NCI-H2227 (cell line): ENCODE data around the gene USP53.
"Not testable (repeated sequence)": the region's sequence is repeated elsewhere in the genome, so short reads cannot be mapped to it uniquely, and the experiment has no call there.

Source experiments
- DNase-seq: peaks from one replicate; lab custom pipeline; 2025; ENCODE audit not compliant: unreplicated experiment; lab: John Stamatoyannopoulos, UW

Gene USP53

GRCh38 chr4:119268466-119268865, 56.0 kb downstream of the USP53 start:
- DNase-seq = no peak

GRCh38 chr4:119271361-119272085, 59.0 kb downstream of the USP53 start:
- DNase-seq = no peak

- DNase-seq = not testable (repeated sequence)
Measured at GRCh38 chr4:119279541-119279940, 67.0 kb downstream of the USP53 start.

GRCh38 chr4:119279945-119280344, 67.4 kb downstream of the USP53 start:
- not testable (repeated sequence) for DNase-seq

GRCh38 chr4:119281393-119281792, 68.9 kb downstream of the USP53 start:
- DNase-seq = no peak

- DNase-seq = no peak
Measured at GRCh38 chr4:119284876-119285780, 72.6 kb downstream of the USP53 start.

- DNase-seq = no peak
Measured at GRCh38 chr4:119286377-119287002, 74.0 kb downstream of the USP53 start.

GRCh38 chr4:119289313-119289712, 76.8 kb downstream of the USP53 start:
- no peak for DNase-seq

GRCh38 chr4:119290598-119290997, 78.1 kb downstream of the USP53 start:
- DNase-seq = no peak

GRCh38 chr4:119296356-119296755, 83.8 kb downstream of the USP53 start:
- DNase-seq = no peak

GRCh38 chr4:119297795-119298194, 85.3 kb downstream of the USP53 start:
- DNase-seq = no peak

GRCh38 chr4:119299260-119299671, 86.8 kb downstream of the USP53 start:
- no peak for DNase-seq

- DNase-seq = no peak
Measured at GRCh38 chr4:119299741-119300100, 87.2 kb downstream of the USP53 start.

GRCh38 chr4:119300101-119300978, 87.8 kb downstream of the USP53 start:
- no peak for DNase-seq

GRCh38 chr4:119302073-119302832, 89.7 kb downstream of the USP53 start:
- no peak for DNase-seq

- DNase-seq = no peak
Measured at GRCh38 chr4:119303587-119304305, 91.2 kb downstream of the USP53 start.

- DNase-seq = no peak
Measured at GRCh38 chr4:119304431-119304830, 91.9 kb downstream of the USP53 start.

GRCh38 chr4:119307606-119308005, 95.1 kb downstream of the USP53 start:
- no peak for DNase-seq

- no peak for DNase-seq
Measured at GRCh38 chr4:119310826-119311225, 98.3 kb downstream of the USP53 start.
